Heart left ventricle (tissue), 16 donors: Measurements from ENCODE around the gene BCL2L13. TPM values are rescaled to one million over a fixed set of nuclear protein-coding genes. Genes with fewer than 3 reads are reported as not detected.
"Not testable (repeated sequence)": the region's sequence is repeated elsewhere in the genome, so short reads cannot be mapped to it uniquely, and the experiment has no call there.

ENCODE experiments used
- ATAC-seq, 4 donors: fragments of 200-7000 bp; cut with Tn5 transposase; one replicate each; pipeline ENCODE4 v1.9.1; 2020 to 2022; ENCODE audit warnings: moderate library complexity in 4 of 4, mild to moderate bottlenecking in 3 of 4, moderate number of reproducible peaks in 1 of 4
- DNase-seq, 5 donors: peaks; one replicate each; pipeline ENCODE4 v3.0.0-alpha.2; 2020
- H3K27ac ChIP-seq, 12 donors: fragments of 200-600 bp; sonication (generic) in 4 of 12; one replicate each; pipeline versions ENCODE4 v1.5.0 to v1.8.0; 2016 to 2022; ENCODE audit warnings: mild to moderate bottlenecking in 2 of 12
- H3K27me3 ChIP-seq, 9 donors: fragments of 200-600 bp; sonication (generic) in 2 of 9; one replicate each; pipeline versions ENCODE4 v1.5.1 to v1.8.0; 2016 to 2022; ENCODE audit warnings: mild to moderate bottlenecking in 3 of 9
- H3K36me3 ChIP-seq, 9 donors: fragments of 200-600 bp; sonication (generic) in 2 of 9; one replicate each; pipeline versions ENCODE4 v1.5.0 to v1.8.0; 2018 to 2022; ENCODE audit warnings: mild to moderate bottlenecking in 2 of 9
- H3K4me1 ChIP-seq, 12 donors: fragments of 200-600 bp; sonication (generic) in 4 of 12; one replicate each; pipeline versions ENCODE4 v1.5.0 to v1.8.0; 2016 to 2022; ENCODE audit warnings: mild to moderate bottlenecking in 3 of 12
- H3K4me3 ChIP-seq, 12 donors: fragments of 200-600 bp; sonication (generic) in 4 of 12; one replicate each; pipeline versions ENCODE4 v1.5.0 to v1.8.0; 2017 to 2022; ENCODE audit warnings: mild to moderate bottlenecking in 9 of 12, moderate library complexity in 4 of 12
- H3K9me3 ChIP-seq, 12 donors: fragments of 200-600 bp; sonication (generic) in 4 of 12; one replicate each; pipeline versions ENCODE4 v1.5.0 to v1.8.0; 2016 to 2022; ENCODE audit warnings: mild to moderate bottlenecking in 1 of 12
- CTCF ChIP-seq, 12 donors: fragments of 200-600 bp; sonication (generic) in 4 of 12; IDR thresholded peaks; one replicate each; pipeline versions ENCODE4 v1.5.0 to v1.8.0; 2018 to 2022; ENCODE audit warnings: antibody characterized with exemption in 12 of 12, mild to moderate bottlenecking in 5 of 12
- POLR2A ChIP-seq, 2 donors: fragments of 450-650 bp; IDR thresholded peaks; one replicate each; pipeline ENCODE4 v1.6.1; 2017; ENCODE audit warnings: antibody characterized with exemption in 2 of 2, mild to moderate bottlenecking in 2 of 2, moderate library complexity in 2 of 2
- whole genome bisulfite sequencing, 4 donors: extraction: QIAGEN DNeasy Blood & Tissue Kit in 2 of 4; methylation state at CpG; one replicate each; pipeline versions ENCODE4 v1.1.5 to v1.1.7; 2013 to 2018; 5-methylcytosine and 5-hydroxymethylcytosine counted together
- intact Hi-C, 10 donors: fragments of 100-400 bp; cut with DNase I; formaldehyde crosslinking; loops; one replicate each; pipeline versions ENCODE4 v1.11.1 to v1.14.2; 2022
- polyA plus RNA-seq, 2 donors: library from polyadenylated mRNA; stranded (reverse); fragments of 200-250 nt; gene quantifications; one replicate each; pipeline ENCODE4 v1.2.3, GENCODE V29; 2013
- total RNA-seq, 9 donors: library from RNA; depleted of rRNA in 2 of 9; stranded (reverse); fragments of >200 nt in 2 of 9; fragmentation: NEBNext Ultra II Directional in 3 of 9; extraction: Animal tissue kit (Norgen Biotek cat#: 25700) in 3 of 9; gene quantifications; one replicate each; pipeline versions ENCODE4 v1.1.0 to v1.2.4, GENCODE V29; 2016 to 2023
- donor health status: ischemic (EF 13 %, LVEDD 7.1; RV severe dilation, severe dysfunction).
- donor health status: healthy with polysubstance abuse.
- donor health status: DM: no; HTN: yes; CAD: no.
- donor health status: DM: no; HTN: no; CAD: no.
- donor health status: ischemic (EF 25% LVEDD 6.9; RV normal size, moderate dysfunction).
- donor health status: ischemic (EF 25% LVEDD 5.7; RV mildly dilated, moderate dysfunction).
- donor health status: healthy.
- donor health status: DM: yes; HTN: yes; CAD: no.
- donor health status: ischemic (EF 35%, LVEDD 5.7; RV mildly dilated, moderate dysfunction).
- donor health status: nonischemic (EF 11% LVEDD 7.7; RV severe dilation, severe dysfunction).
- donor health status: DM: yes; HTN: yes; CAD: no.
- donor health status: PGD.
- donor health status: ischemic (EF 29% LVEDD 5.4; RV normal size, mild dysfunction).
- donor health status: nonischemic (EF 23%, LVEDD 6.1; RV moderate dilation, normal function).

BCL2L13 gene
- total and polyA plus RNA-seq, 11 donors = 46.3 to 187 (median 89.6) TPM

- H3K4me1 ChIP-seq = peaks cover 0 to 16% (median 9%) of the 10 kb centered on the region in 12 donors
- H3K36me3 ChIP-seq = no peaks in the 10 kb centered on the region
- TF ChIP-seq POLR2A (IDR thresholded peaks at IDR 0.05) (no peak), CTCF (IDR thresholded peaks at IDR 0.05) (no peak)
- no peak overlapping the region for H3K4me3 ChIP-seq
- intact Hi-C loops = loop anchor here in 1 of 10 donors (10.0 kb wide), 1 partner anchor 69 kb away; the partner anchor contains the start of gene SLC25A18
- 85 to 92% (median 89%) methylated on average over 3 of the region's 3 CpGs for WGBS, 4 donors
- no peaks in the 10 kb centered on the region for H3K9me3 ChIP-seq
- no peak for DNase-seq
- no peaks in the 10 kb centered on the region for H3K27me3 ChIP-seq
- no peak overlapping the region for H3K27ac ChIP-seq
- ATAC-seq = no peak
These were observed 4.6 kb upstream of the BCL2L13 start for GRCh38 chr22:17633998-17634323.

DNA sequence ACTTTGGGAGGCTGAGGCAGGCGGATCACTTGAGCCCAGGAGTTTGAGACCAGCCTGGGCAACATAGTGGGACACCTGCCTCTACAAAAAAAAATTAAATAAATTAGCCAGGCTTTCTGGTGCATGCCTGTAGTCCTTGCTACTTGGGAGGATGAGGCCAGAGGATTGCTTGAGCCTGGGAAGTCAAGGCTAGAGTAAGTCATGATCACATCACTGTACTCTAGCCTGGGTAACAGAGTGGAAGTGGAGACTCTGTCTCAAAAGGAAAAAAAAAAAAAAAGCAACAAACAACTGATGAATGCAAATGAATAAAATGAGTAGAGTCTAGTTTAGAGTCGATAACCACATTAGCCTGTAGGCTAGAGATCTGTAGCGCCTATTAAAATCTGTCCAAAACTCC lies 3.9 kb upstream of the BCL2L13 start:
- DNase-seq (no peak), ATAC-seq (no peak)
- TF ChIP-seq POLR2A (IDR thresholded peaks at IDR 0.05) (no peak), CTCF (IDR thresholded peaks at IDR 0.05) (no peak)
- no peak overlapping the region for H3K27ac ChIP-seq
- no peaks in the 10 kb centered on the region for H3K27me3 ChIP-seq
- intact Hi-C loops = loop anchor here in 3 of 10 donors (5.0 to 10.0 kb wide), 3 partner anchors 62 to 70 kb away; partner anchors contain the start of gene SLC25A18 (in 1 of the 3)
- no peaks in the 10 kb centered on the region for H3K36me3 ChIP-seq
- H3K9me3 ChIP-seq = no peaks in the 10 kb centered on the region
- WGBS, 4 donors = 88 to 97% (median 90%) methylated on average over 3 of the region's 3 CpGs
- H3K4me1 ChIP-seq = peaks cover 0 to 14% (median 10%) of the 10 kb centered on the region in 12 donors
- no peak overlapping the region for H3K4me3 ChIP-seq

DNA sequence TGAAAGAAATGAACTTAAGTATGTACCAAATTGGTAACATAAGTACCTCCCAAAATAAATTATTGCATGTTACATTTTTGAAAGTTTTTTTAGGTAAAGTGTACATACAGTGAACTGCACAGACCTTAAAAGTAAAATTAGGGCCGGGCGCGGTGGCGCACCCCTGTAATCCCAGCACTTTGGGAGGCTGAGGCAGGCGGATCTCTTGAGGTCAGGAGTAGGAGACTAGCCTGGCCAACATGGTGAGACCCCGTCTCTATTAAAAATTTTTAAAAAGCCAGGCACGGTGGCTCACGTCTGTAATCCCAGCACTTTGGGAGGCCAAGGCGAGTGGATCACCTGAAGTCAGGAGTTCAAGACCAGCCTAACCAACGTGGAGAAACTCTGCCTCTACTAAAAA lies 1.7 kb upstream of the BCL2L13 start:
- H3K27me3 ChIP-seq, H3K4me3 ChIP-seq, H3K9me3 ChIP-seq, H3K36me3 ChIP-seq, ATAC-seq, DNase-seq: not testable (repeated sequence)
- Histone ChIP-seq H3K4me1 (peaks cover 0 to 26% (median 15%) of the 10 kb centered on the region in 12 donors), H3K27ac (peak overlapping the region in 1 of 12 donors; percentile 99)
- 89 to 92% (median 89%) methylated on average over 10 of the region's 10 CpGs for whole genome bisulfite sequencing, 4 donors
- intact Hi-C loops = loop anchor here in 3 of 10 donors (5.0 to 10.0 kb wide), 3 partner anchors 65 to 72 kb away; partner anchors contain the start of gene SLC25A18 (in 1 of the 3)

- Histone ChIP-seq H3K9me3 (peaks cover 0 to 5% (median 0%) of the 10 kb centered on the region in 12 donors), H3K4me3 (peak overlapping the region; percentile 66 to 97 (median 84)), H3K4me1 (peaks cover 0 to 26% (median 15%) of the 10 kb centered on the region in 12 donors), H3K27ac (peak overlapping the region; percentile 96 to 99 (median 98)), H3K27me3 (no peaks in the 10 kb centered on the region), H3K36me3 (peaks cover 0 to 7% (median 0%) of the 10 kb centered on the region in 9 donors)
- intact Hi-C loops = loop anchor here in 5 of 10 donors (1.0 to 10.0 kb wide), 6 partner anchors 9 to 75 kb away; partner anchors contain the start of genes SLC25A18 (in 2 of the 5) and ATP6V1E1 (in 1 of the 5)
- no peak for TF ChIP-seq CTCF (IDR thresholded peaks at IDR 0.05)
- ATAC-seq = peak in 1 of 4 donors; percentile 1
- WGBS, 4 donors = 55 to 59% (median 57%) methylated on average over 10 of the region's 10 CpGs
- DNase-seq = no peak
These were observed 921 bp upstream of the BCL2L13 start for GRCh38 chr22:17637490-17638181.
